ENCODE results near the gene SRGAP1.

- TF ChIP-seq POLR2A (IDR thresholded peaks at IDR 0.05; ENCODE audit: low read depth, low read length), result no peak
- no peak for TF ChIP-seq POLR2AphosphoS5 (IDR thresholded peaks at IDR 0.05; ENCODE audit: low read depth, low read length)
- TF ChIP-seq TAF1 (IDR thresholded peaks at IDR 0.05; ENCODE audit: borderline replicate concordance, low read depth, low read length), result no peak
These were observed 4.7 kb downstream of the SRGAP1 start for GRCh38 chr12:63849106-63849620.
